ENCODE measurements around the gene KCNG2.

- TF ChIP-seq MEF2A (IDR thresholded peaks at IDR 0.05; ENCODE audit: insufficient read depth, low read depth, low read length) = no peak
- TF ChIP-seq JUNB (IDR thresholded peaks at IDR 0.05) = no peak
- no peak for TF ChIP-seq MYC (IDR thresholded peaks at IDR 0.05; ENCODE audit: insufficient read depth, insufficient read length, insufficient replicate concordance, low read length, severe bottlenecking)
Measured at GRCh38 chr18:79802298-79802697, 4.6 kb downstream of the KCNG2 start.

All from GM12878 (cell line).